DND-41 (cell line): ENCODE results near the gene ICE2.

Source experiments
- ATAC-seq: fragments of 200-7000 bp; cut with Tn5 transposase; 3 replicates; pipeline ENCODE4 v1.9.1; 2021; ENCODE audit warnings: low read depth; ENCODE audit not compliant: insufficient read depth
- DNase-seq: peaks from one replicate; pipeline ENCODE4 v3.0.0-alpha.2; 2020
- H2AFZ ChIP-seq: 2 replicates; pipeline ENCODE4 v1.6.0; 2012; ENCODE audit warnings: low read depth, low read length
- H3K27ac ChIP-seq: 2 replicates; pipeline ENCODE4 v1.5.1; 2012; ENCODE audit warnings: low read length, inconsistent platforms
- H3K27me3 ChIP-seq: fragments of 200-600 bp; sonication (generic); 2 replicates; pipeline ENCODE4 v1.6.0; 2012; ENCODE audit warnings: low read length, mild to moderate bottlenecking, inconsistent platforms; ENCODE audit not compliant: insufficient read depth, poor library complexity
- H3K36me3 ChIP-seq: 2 replicates; pipeline ENCODE4 v1.5.1; 2012; ENCODE audit warnings: low read length, inconsistent platforms; ENCODE audit not compliant: insufficient read depth
- H3K4me1 ChIP-seq: 2 replicates; pipeline ENCODE4 v1.5.1; 2012; ENCODE audit warnings: mild to moderate bottlenecking, low read length; ENCODE audit not compliant: insufficient read depth
- H3K4me2 ChIP-seq: 2 replicates; pipeline ENCODE4 v1.6.0; 2012; ENCODE audit warnings: mild to moderate bottlenecking, moderate library complexity, low read length, inconsistent platforms; ENCODE audit not compliant: insufficient read depth
- H3K4me3 ChIP-seq, 2 experiments: fragments of 200-600 bp in 1 of 2; shearing (Covaris generic) in 1 of 2; 2 replicates each; pipeline ENCODE4 v1.5.1; 2012 to 2016; ENCODE audit warnings: inconsistent platforms in 2 of 2, low read length in 2 of 2, mild to moderate bottlenecking in 2 of 2, low read depth in 1 of 2, moderate library complexity in 1 of 2
- H3K79me2 ChIP-seq: 2 replicates; pipeline ENCODE4 v1.6.0; 2012; ENCODE audit warnings: low read length, inconsistent platforms; ENCODE audit not compliant: insufficient read depth
- H3K9ac ChIP-seq: 2 replicates; pipeline ENCODE4 v1.6.0; 2012; ENCODE audit warnings: low read depth, mild to moderate bottlenecking, inconsistent platforms, low read length, moderate library complexity
- H3K9me3 ChIP-seq: 2 replicates; pipeline ENCODE4 v1.5.1; 2012; ENCODE audit warnings: low read length, moderate library complexity, mild to moderate bottlenecking, inconsistent platforms; ENCODE audit not compliant: insufficient read depth, severe bottlenecking
- H4K20me1 ChIP-seq: 2 replicates; pipeline ENCODE4 v1.6.0; 2012; ENCODE audit warnings: low read length; ENCODE audit not compliant: insufficient read depth
- CTCF ChIP-seq: IDR thresholded peaks from 2 replicates; pipeline ENCODE4 v1.5.1; 2012; ENCODE audit warnings: borderline replicate concordance, low read length, moderate library complexity, mild to moderate bottlenecking; ENCODE audit not compliant: poor library complexity, severe bottlenecking; ENCODE audit errors: extremely low read depth
- EZH2 ChIP-seq: IDR thresholded peaks from 3 replicates; pipeline ENCODE4 v1.6.1; 2012; ENCODE audit warnings: borderline replicate concordance, low read depth, mild to moderate bottlenecking, moderate library complexity, low read length, inconsistent platforms; ENCODE audit not compliant: severe bottlenecking

ICE2 gene

DNA sequence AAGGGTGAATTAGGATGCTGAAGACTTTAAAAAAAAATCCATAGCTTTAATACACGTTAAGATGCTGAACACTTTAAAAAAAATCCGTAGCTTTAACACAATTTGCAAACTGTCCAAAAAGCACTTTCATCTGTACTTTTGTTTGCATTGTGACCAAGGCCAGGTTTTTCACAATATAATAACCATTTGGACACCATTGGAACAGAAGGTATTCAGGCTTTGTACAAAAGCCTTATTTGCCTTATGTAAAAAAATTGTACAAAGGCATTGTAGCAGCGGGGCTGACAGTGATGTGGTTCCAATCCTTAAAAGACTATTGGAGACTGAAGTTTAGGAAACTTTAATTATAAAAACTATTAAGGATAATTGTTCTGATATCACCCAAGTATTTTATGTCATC, 15.2 kb upstream of the ICE2 start:
- Histone ChIP-seq H3K4me3 (no peak overlapping the region), H4K20me1 (no peaks in the 10 kb centered on the region), H2AFZ (no peak overlapping the region), H3K9me3 (no peaks in the 10 kb centered on the region), H3K27ac (no peak overlapping the region), H3K79me2 (no peaks in the 10 kb centered on the region), H3K4me2 (no peak overlapping the region), H3K9ac (no peak overlapping the region), H3K27me3 (no peaks in the 10 kb centered on the region), H3K4me1 (no peaks in the 10 kb centered on the region), H3K36me3 (no peaks in the 10 kb centered on the region)
- no peak for TF ChIP-seq EZH2
- no peak for TF ChIP-seq CTCF
- ATAC-seq, result no peak
- DNase-seq, result no peak

GRCh38 chr15:60493166-60493565, 14.2 kb upstream of the ICE2 start:
- Histone ChIP-seq H2AFZ (no peak overlapping the region), H3K79me2 (no peaks in the 10 kb centered on the region)

DNA sequence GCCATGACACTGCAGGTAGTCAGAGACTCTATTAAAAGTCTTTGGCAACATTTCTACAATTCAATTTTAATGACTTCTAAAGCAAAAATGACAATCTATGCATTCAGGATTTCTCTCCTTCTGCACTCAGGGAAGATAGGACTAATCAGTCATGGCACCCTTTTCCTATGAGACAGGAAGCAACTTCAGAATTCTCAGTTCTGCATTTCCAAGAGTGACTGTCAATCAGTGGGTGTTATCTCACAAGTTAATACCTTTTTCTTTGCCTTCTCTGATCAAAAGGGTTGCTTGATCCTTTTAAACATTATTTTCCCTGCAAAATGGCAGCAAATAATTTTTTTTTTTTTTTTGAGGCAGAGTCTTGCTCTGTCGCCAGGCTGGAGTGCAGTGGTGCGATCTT, 7.8 kb upstream of the ICE2 start:
- Histone ChIP-seq H3K27me3 (no peaks in the 10 kb centered on the region), H3K4me1 (no peaks in the 10 kb centered on the region), H3K36me3 (no peaks in the 10 kb centered on the region), H3K4me2 (no peak overlapping the region), H3K27ac (no peak overlapping the region), H4K20me1 (no peaks in the 10 kb centered on the region), H3K9me3 (no peaks in the 10 kb centered on the region), H3K9ac (no peak overlapping the region), H3K4me3 (no peak overlapping the region), H3K79me2 (no peaks in the 10 kb centered on the region), H2AFZ (no peak overlapping the region)
- ATAC-seq, result no peak
- no peak for TF ChIP-seq EZH2
- TF ChIP-seq CTCF, result no peak
- DNase-seq, result no peak

More at GRCh38 chr15:60493166-60493565, 14.2 kb upstream of the ICE2 start:
- ATAC-seq, result no peak
- Histone ChIP-seq H3K4me2 (no peak overlapping the region), H4K20me1 (no peaks in the 10 kb centered on the region), H3K9ac (no peak overlapping the region), H3K9me3 (no peaks in the 10 kb centered on the region), H3K36me3 (no peaks in the 10 kb centered on the region), H3K27me3 (no peaks in the 10 kb centered on the region), H3K4me1 (no peaks in the 10 kb centered on the region), H3K4me3 (no peak overlapping the region), H3K27ac (no peak overlapping the region)
- DNase-seq, result no peak
- TF ChIP-seq EZH2 (no peak), CTCF (no peak)

DNA sequence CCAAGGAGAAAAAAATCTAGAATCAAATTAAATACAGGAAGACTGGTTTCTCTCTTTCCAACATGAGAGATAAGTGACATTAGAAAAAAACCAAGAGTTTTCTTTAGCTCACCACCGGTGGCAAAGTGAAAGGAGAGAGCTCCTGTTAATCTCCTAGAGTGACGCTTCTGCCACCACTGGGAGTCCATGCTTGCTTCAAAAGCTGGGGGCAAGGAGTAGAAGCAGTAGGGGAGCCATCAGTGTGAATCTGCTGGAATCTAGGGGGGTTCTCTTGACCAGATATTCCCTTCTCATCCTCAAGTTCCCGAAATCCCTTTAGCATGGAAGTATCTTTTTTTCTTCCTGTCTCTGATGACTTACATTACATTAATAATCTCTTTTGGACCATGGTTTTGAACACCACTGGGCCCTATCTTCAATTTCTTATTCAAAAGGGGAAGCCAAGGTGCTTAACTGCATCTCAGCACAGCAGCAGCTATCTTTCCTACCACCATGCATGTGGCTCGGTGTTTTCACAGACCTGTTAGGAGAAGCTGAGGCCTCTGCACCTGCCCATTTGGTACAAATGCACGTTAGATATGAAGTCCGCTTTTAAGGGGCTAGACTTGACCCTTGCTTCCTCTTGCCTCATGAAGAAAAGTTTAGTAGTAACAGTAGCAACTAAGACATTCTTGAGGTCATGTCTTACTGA, 6.6 kb upstream of the ICE2 start:
- Histone ChIP-seq H3K27me3 (no peaks in the 10 kb centered on the region), H4K20me1 (no peaks in the 10 kb centered on the region), H3K9me3 (no peaks in the 10 kb centered on the region), H3K4me3 (no peak overlapping the region), H3K4me2 (no peak overlapping the region), H3K4me1 (peaks cover under 1% of the 10 kb centered on the region; the same call in 1 of the 2 replicates), H3K27ac (no peak overlapping the region), H2AFZ (no peak overlapping the region), H3K79me2 (no peaks in the 10 kb centered on the region), H3K9ac (no peak overlapping the region), H3K36me3 (no peaks in the 10 kb centered on the region)
- ATAC-seq (no peak), DNase-seq (no peak)
- no peak for TF ChIP-seq CTCF
